HG03378 (cell line): ENCODE data around the gene BRD3.
"Not testable (repeated sequence)": the region's sequence is repeated elsewhere in the genome, so short reads cannot be mapped to it uniquely, and the experiment has no call there.

Experiments used
- ATAC-seq: cut with Tn5 transposase; IDR thresholded peaks from one replicate; pipeline ENCODE4 v1.9.1; 2021; ENCODE audit warnings: mild to moderate bottlenecking, moderate library complexity; ENCODE audit not compliant: unreplicated experiment

The BRD3 gene

DNA sequence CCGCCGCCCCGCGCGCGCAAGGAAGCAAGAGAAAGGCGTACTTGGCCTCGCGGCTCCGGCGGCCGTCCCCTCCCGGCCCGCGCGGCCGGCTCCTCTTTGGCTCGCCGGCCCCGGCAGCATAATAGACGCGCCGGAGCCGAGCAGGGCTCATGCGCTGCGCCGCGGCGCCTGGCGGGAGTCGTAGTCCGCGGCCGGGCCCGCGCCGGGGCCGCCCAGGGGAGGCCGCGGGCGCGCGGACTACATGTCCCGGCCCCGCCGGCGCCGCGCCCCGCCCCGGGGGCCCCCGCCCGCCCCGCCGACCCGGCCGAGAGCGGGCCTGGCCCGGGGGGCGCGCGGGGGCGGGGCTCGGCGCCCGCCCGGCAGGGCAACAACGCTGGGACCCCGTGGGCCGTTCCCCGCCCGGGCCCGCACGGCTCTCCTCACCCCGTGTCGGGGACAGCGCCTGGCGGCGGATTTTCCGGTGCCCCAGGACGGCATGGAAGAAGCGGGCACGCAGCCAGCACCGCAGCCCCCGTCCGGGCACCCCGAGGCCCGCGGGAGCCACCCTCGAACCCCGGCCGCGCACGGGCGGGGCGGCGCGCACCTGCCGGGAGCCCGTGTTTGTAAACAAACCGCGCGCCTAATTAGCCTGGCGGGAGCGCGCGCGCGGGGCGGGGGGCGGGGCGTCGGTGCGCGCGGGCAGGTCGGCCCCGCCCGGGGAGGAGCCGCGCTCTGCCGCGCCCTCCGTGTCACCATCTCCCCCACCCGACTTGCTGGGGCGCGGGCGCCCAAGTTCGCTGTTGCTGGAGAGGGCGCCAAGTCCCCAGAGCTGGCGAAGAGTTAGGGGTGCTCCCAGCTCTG is at the start of gene BRD3:
Gene BRD3, minus strand, starts transcription at position 123 of the 840 bp plus-strand sequence. CDS start 14,549 bp downstream, outside the sequence.
- ATAC-seq: peak; percentile 47

DNA sequence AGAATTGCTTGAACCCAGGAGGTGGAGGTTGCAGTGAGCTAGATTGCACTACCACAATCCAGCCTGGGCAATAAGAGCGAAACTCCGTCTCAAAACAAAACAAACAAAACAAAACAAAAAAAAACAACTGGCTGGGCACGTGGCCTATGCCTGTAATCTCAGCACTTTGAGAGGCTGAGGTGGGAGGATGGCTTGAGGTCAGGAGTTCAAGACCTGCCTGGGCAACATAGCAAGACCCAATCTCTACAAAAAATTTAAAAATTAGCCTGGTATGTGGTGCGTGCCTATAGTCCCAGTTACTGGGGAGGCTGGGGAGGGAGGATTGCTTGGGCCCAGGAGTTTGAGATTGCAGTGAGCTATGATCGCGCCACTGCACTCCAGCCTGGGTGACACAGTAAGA is 44.7 kb upstream of the BRD3 start:
- no peak for ATAC-seq

GRCh38 chr9:134111064-134111463 is 43.2 kb upstream of the BRD3 start:
- ATAC-seq: no peak

GRCh38 chr9:134103391-134103998 is 35.7 kb upstream of the BRD3 start:
- no peak for ATAC-seq

- no peak for ATAC-seq
These were observed 33.9 kb upstream of the BRD3 start for GRCh38 chr9:134101623-134102149.

DNA sequence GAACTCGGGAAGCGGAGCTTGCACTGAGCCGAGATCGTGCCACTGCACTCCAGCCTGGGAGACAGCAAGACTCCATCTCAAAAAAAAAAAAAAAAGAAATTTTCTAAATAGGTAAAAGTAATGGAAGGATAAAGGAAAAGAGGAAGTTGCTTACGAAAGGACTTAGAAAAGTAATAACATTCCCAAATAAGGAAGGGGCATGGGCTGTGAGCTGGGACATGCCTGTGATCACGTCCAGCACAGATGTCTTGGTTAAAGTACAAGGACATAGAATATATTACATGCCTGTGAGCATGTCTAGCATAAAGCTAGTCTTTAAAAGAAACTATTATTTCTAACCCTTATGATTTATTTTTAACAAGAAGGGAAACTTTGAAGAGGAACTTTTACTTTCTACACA is 33.3 kb upstream of the BRD3 start:
- ATAC-seq: not testable (repeated sequence)

- ATAC-seq: no peak
These were observed 32.2 kb upstream of the BRD3 start for GRCh38 chr9:134100040-134100439.

- ATAC-seq: no peak
These were observed 31.4 kb upstream of the BRD3 start for GRCh38 chr9:134099123-134099761.

DNA sequence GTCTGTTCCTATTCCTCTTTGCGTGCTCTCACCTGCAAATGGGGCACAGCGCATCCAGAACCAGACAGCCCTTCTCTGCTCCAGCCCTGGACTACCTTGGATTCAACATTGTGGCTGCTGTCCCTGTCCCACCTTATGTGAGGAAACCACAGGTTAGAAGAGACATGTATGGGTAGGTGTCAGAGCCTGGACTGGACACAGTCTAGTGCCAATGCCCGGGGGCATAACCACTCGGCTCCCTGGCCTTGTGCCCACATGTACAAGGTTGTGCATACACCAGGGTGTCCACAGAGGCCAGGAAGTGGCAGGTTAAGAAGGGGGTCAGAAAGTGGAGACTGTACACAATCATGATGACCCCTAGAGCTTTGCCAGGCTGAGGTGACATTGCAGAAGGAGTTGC is 22.1 kb upstream of the BRD3 start:
- no peak for ATAC-seq

GRCh38 chr9:134088063-134088725 is 20.4 kb upstream of the BRD3 start:
- no peak for ATAC-seq

DNA sequence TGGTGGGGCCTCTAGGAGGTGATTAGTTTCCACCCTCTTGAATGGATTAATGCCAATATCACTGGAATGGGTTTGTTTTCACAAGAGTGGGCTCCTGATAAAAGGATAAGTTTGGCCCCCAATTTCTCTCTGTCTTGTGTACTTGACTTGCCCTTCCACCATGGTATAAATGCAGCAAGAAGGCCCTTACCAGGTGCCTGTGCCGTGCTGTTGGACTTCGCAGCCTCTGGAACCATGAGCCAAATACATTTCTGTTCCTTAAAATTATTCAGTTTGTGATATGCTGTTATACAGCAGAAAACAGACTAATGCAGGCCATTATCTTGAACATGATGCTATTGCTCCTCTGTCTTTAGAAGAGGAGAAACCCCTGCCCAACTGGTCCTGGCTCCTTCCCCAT is 17.8 kb upstream of the BRD3 start:
- ATAC-seq: no peak

- no peak for ATAC-seq
These were observed 15.6 kb upstream of the BRD3 start for GRCh38 chr9:134083451-134083850.

DNA sequence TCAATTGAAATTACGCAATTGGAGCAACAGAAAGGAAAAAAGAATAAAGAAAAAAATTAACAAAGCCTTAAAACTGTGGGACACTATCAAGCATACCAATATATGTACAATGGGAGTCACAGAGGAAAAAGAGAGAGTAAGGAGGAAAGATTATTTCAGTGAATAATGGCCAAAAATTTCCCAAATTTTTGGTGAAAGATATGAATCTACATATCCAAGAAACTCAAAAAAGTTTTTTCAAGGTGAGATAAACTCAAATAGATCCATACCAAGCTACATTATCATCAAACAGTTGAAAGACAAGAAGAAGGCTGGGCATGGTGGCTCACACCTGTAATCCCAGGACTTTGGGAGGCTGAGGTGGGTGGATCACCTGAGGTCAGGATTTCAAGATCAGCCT is 8.8 kb upstream of the BRD3 start:
- no peak for ATAC-seq

- ATAC-seq: not testable (repeated sequence)
These were observed 7.9 kb upstream of the BRD3 start for GRCh38 chr9:134075689-134076088.

DNA sequence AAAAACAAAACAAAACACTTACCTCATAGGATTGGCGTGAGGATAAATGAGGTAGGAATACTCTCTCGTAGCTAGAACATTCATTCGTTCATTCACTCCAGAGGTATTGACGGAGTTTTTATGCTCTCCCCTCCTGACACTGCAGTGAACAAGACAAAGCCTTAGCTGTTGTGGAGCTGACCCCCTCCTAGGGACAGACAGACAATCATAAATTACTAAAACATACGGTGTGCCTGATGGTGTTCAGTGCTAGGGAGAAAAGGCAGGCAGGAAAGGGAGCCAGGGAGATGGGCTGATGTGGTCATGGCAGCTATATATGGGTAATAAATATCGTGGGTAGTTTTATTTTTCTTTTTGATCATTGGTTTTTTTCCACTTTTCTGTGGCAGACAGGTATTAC is 5.7 kb upstream of the BRD3 start:
- ATAC-seq: no peak

DNA sequence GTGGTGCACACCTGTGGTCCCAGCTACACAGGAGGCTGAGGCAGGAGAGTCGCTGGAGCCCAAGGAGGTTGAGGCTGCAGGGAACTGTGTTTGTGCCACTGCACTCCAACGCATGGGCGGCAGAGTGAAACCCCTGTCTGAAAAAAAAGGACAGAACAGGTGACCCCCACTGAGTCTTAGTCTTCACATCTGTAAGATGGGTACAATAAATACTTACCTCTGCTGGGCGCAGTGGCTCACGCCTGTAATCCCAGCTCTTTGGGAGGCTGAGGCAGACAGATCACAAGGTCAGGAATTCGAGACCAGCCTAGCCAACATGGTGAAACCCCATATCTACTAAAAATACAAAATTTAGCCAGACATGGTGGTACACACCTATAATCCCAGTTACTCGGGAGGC is 4.9 kb upstream of the BRD3 start:
- ATAC-seq: not testable (repeated sequence)

DNA sequence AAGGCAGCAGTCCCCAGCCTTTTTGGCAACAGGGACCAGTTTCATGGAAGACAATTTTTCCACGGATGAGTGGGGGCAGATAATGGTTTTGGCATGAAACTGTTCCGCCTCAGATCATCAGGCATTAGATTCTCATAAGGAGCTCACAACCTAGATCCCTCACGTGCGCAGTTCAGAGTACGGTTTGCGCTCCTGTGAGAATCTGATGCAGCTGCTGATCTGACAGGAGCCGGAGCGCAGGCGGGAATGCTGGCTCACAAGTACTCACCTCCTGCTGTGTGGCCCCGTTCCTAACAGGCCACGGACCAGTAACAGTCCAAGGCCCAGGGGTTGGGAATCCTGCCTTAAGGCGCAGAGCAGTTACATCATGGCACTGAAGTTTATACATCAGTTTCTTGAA is 3.3 kb upstream of the BRD3 start:
- no peak for ATAC-seq

DNA sequence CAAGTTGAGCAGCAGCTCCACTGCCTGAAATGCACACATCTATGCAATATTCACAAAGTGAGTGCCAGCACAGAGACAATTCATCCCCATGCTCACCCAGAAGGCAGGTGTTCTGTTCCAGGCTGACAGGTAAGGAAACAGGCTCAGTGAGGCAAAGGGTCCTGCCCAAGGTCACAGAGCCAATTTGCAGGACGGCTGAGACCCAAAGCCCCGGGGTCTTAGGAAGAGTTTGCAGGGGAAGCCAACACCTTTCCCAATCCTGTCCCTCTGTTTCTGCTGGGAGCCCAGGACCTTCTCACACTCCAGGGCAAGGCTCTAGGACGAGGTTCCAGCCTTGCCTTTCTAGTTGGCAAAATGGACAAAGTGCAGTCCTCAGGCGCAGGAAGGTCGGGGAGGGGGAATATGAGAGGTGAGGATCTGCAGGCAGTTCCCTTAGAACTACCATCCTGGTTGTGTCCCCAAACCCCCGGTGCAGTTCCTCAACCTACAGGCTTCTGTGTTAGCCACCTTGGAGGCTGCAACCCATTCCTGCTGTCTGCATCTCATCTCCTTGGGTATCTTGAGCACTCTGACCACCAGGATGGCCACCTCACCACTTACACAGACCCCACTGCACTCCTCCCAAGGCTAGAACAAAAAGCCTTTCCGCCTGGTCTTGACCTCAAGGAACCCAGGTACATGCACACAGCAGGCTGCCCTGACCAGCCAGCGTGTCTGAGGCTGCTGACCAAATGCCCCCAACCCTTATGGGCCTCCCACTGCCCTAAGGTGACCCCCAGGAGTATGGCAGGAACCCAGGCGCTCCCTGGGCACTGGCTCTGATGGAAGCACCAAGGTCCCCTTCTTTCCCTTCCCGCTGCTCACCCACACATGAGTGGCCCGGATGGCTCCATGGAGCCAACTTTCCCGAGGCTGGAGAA is 1.9 kb upstream of the BRD3 start:
- no peak for ATAC-seq

DNA sequence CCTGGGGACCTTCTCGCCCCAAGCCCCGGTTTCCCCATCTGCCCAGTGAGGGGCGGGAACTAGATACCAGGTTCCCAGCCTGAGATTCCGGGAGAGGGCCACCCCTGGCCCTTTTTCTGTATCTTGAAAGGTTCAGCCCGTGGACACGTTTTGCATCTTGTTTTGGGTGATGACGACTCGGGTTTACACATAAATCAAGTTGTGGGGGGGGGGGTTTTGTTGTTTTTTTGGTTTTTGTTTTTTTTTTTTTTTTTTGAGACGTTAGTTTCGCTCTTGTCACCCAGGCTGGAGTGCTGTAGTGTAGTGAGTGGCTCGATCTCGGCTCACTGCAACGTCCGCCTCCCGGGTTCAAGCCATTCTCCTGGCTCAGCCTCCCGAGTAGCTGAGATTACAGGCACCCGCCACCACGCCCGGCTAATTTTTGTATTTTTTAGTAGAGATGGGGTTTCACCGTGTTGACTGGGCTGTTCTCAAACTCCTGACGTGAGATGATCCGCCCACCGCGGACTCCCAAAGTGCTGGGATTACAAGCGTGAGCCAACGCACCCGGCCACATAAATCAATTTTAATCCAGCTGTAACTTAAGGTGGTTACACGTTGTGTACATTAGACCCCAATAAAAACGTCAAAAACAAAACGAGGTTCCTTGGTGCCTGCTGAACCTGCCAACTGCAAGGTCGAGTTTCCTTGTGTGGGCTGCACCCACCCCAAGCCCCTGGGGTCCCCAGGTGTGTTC is 1.1 kb upstream of the BRD3 start:
- ATAC-seq: no peak
